Liver (tissue), 9 donors: ENCODE measurements around the gene EPC2. TPM values are rescaled to one million over a fixed set of nuclear protein-coding genes. Genes with fewer than 3 reads are reported as not detected.

Experiments used
- DNase-seq: peaks from one replicate; pipeline ENCODE4 v3.0.0-alpha.2; 2017; ENCODE audit warnings: low spot score
- H3K27ac ChIP-seq, 2 donors: one replicate each; pipeline ENCODE4 v1.7.0; 2013; ENCODE audit warnings: inconsistent platforms in 2 of 2, low read length in 2 of 2, control low read depth in 1 of 2, low read depth in 1 of 2, mild to moderate bottlenecking in 1 of 2
- H3K27me3 ChIP-seq, 4 donors: one replicate each; pipeline versions ENCODE4 v1.6.1 to v1.7.0; 2013; ENCODE audit warnings: low read length in 3 of 4, inconsistent platforms in 1 of 4, mild to moderate bottlenecking in 1 of 4, moderate library complexity in 1 of 4; ENCODE audit not compliant: control insufficient read depth in 4 of 4, insufficient read depth in 4 of 4
- H3K36me3 ChIP-seq, 4 donors: one replicate each; pipeline versions ENCODE4 v1.6.1 to v1.7.0; 2013; ENCODE audit warnings: low read length in 3 of 4, mild to moderate bottlenecking in 3 of 4, low read depth in 1 of 4, moderate library complexity in 1 of 4; ENCODE audit not compliant: control insufficient read depth in 4 of 4, insufficient read depth in 3 of 4
- H3K4me1 ChIP-seq, 4 donors: one replicate each; pipeline versions ENCODE4 v1.6.1 to v1.7.0; 2013; ENCODE audit warnings: low read length in 3 of 4, mild to moderate bottlenecking in 3 of 4, moderate library complexity in 1 of 4; ENCODE audit not compliant: control insufficient read depth in 4 of 4, insufficient read depth in 4 of 4
- H3K4me3 ChIP-seq, 3 donors: one replicate each; pipeline versions ENCODE4 v1.6.1 to v1.7.0; 2013; ENCODE audit warnings: low read length in 3 of 3, control low read depth in 1 of 3, low read depth in 1 of 3, mild to moderate bottlenecking in 1 of 3
- H3K9ac ChIP-seq, 2 donors: one replicate each; pipeline ENCODE4 v1.7.0; 2013; ENCODE audit warnings: low read length in 2 of 2, mild to moderate bottlenecking in 2 of 2, moderate library complexity in 2 of 2, control low read depth in 1 of 2, low read depth in 1 of 2
- H3K9me3 ChIP-seq, 4 donors: one replicate each; pipeline versions ENCODE4 v1.6.1 to v1.7.0; 2013; ENCODE audit warnings: low read length in 3 of 4; ENCODE audit not compliant: control insufficient read depth in 4 of 4
- ATF3 ChIP-seq: IDR thresholded peaks from 2 replicates; pipeline ENCODE4 v1.6.1; 2016; ENCODE audit warnings: antibody characterized with exemption
- CTCF ChIP-seq: fragments of 150-350 bp; IDR thresholded peaks from 2 replicates; pipeline ENCODE4 v1.5.1; 2017; ENCODE audit warnings: improper control_type of control experiment, low read depth, low read length; ENCODE audit not compliant: missing input control
- EGR1 ChIP-seq, 2 donors: IDR thresholded peaks; 2 replicates each; pipeline ENCODE4 v1.6.1; 2016 to 2018; ENCODE audit warnings: antibody characterized with exemption in 2 of 2, low read depth in 2 of 2
- FOXA1 ChIP-seq: IDR thresholded peaks from 2 replicates; pipeline ENCODE4 v1.6.1; 2016; ENCODE audit warnings: antibody characterized with exemption
- FOXA2 ChIP-seq: IDR thresholded peaks from 2 replicates; pipeline ENCODE4 v1.6.1; 2016; ENCODE audit warnings: antibody characterized with exemption
- GABPA ChIP-seq, 2 donors: IDR thresholded peaks in 1 of 2; conservative IDR thresholded peaks in 1 of 2; 2 replicates each; pipeline ENCODE4 v1.6.1; 2016; ENCODE audit warnings: antibody characterized with exemption in 2 of 2, mild to moderate bottlenecking in 1 of 2, moderate library complexity in 1 of 2
- HNF4A ChIP-seq, 2 donors: conservative IDR thresholded peaks; 2 replicates each; pipeline ENCODE4 v1.6.1; 2016; ENCODE audit warnings: antibody characterized with exemption in 2 of 2, mild to moderate bottlenecking in 2 of 2
- HNF4G ChIP-seq: IDR thresholded peaks from 2 replicates; pipeline ENCODE4 v1.6.1; 2016; ENCODE audit warnings: antibody characterized with exemption
- JUND ChIP-seq, 2 donors: IDR thresholded peaks; 2 replicates each; pipeline ENCODE4 v1.6.1; 2016; ENCODE audit warnings: antibody characterized with exemption in 2 of 2
- MAX ChIP-seq: IDR thresholded peaks from 2 replicates; pipeline ENCODE4 v1.6.1; 2016; ENCODE audit warnings: antibody characterized with exemption
- NR2F2 ChIP-seq: IDR thresholded peaks from 2 replicates; pipeline ENCODE4 v1.6.1; 2016; ENCODE audit warnings: antibody characterized with exemption
- REST ChIP-seq: IDR thresholded peaks from 2 replicates; pipeline ENCODE4 v1.6.1; 2016; ENCODE audit warnings: antibody characterized with exemption, mild to moderate bottlenecking
- RXRA ChIP-seq, 2 donors: IDR thresholded peaks; 2 replicates each; pipeline ENCODE4 v1.6.1; 2017 to 2018; ENCODE audit warnings: antibody characterized with exemption in 2 of 2, mild to moderate bottlenecking in 1 of 2
- SP1 ChIP-seq: IDR thresholded peaks from 2 replicates; pipeline ENCODE4 v1.6.1; 2018; ENCODE audit warnings: antibody characterized with exemption, mild to moderate bottlenecking
- TAF1 ChIP-seq: conservative IDR thresholded peaks from 2 replicates; pipeline ENCODE4 v1.6.1; 2016; ENCODE audit warnings: antibody characterized with exemption, mild to moderate bottlenecking
- YY1 ChIP-seq: IDR thresholded peaks from 2 replicates; pipeline ENCODE4 v1.6.1; 2016; ENCODE audit warnings: antibody characterized with exemption, mild to moderate bottlenecking
- ZBTB33 ChIP-seq: IDR thresholded peaks from 2 replicates; pipeline ENCODE4 v1.6.1; 2016; ENCODE audit warnings: antibody characterized with exemption
- WGBS: extraction: QIAGEN DNeasy Blood & Tissue Kit; methylation state at CpG from one replicate; pipeline ENCODE4 v1.1.7; 2013; 5-methylcytosine and 5-hydroxymethylcytosine counted together
- polyA plus RNA-seq, 2 donors: library from polyadenylated mRNA; stranded (reverse) in 1 of 2; unstranded in 1 of 2; fragments of 200-250 nt in 1 of 2; fragments of >200 nt in 1 of 2; fragmentation: Nextera tagmentation in 1 of 2; extraction: Ambion mirVana in 1 of 2; gene quantifications; one replicate each; pipeline versions ENCODE4 v1.2.1 to v1.2.3, GENCODE V29; 2013 to 2015
- total RNA-seq, 2 donors: library from RNA; depleted of rRNA; stranded (reverse); fragments of >200 nt; gene quantifications; one replicate each; pipeline ENCODE4 v1.2.3, GENCODE V29; 2014
- donor health status: healthy.
- donor health status: healthy.
- donor health status: healthy.
- donor health status: healthy.
- donor health status: healthy.

Gene EPC2
- total and polyA plus RNA-seq, 4 donors: 2.8 to 17.7 (median 9.6) TPM

GRCh38 chr2:148716378-148716920 lies 71.9 kb downstream of the EPC2 start:
- TF ChIP-seq FOXA2: no peak
- no peak for TF ChIP-seq MAX
- TF ChIP-seq TAF1: no peak
- TF ChIP-seq CTCF: no peak
- TF ChIP-seq HNF4G: no peak
- TF ChIP-seq SP1: no peak
- TF ChIP-seq HNF4A (conservative IDR thresholded peaks at IDR 0.05): no peak
- TF ChIP-seq REST: no peak
- no peak for TF ChIP-seq NR2F2
- no peak for TF ChIP-seq ATF3
- TF ChIP-seq RXRA (IDR thresholded peaks at IDR 0.05): no peak
- no peak for TF ChIP-seq YY1
- TF ChIP-seq JUND (IDR thresholded peaks at IDR 0.05): no peak
- TF ChIP-seq EGR1 (IDR thresholded peaks at IDR 0.05; ENCODE audit: low read depth in 2 of 2): no peak
- TF ChIP-seq FOXA1: no peak
- TF ChIP-seq ZBTB33: no peak
- TF ChIP-seq GABPA (IDR thresholded peaks at IDR 0.05 in 1 of 2, conservative IDR thresholded peaks at IDR 0.05 in 1 of 2): no peak
- WGBS: 91% methylated on average over 2 of the region's 2 CpGs

More at GRCh38 chr2:148716378-148716920, 71.9 kb downstream of the EPC2 start:
- H3K27me3 ChIP-seq: no peaks in the 10 kb centered on the region
- no peaks in the 10 kb centered on the region for H3K36me3 ChIP-seq
- no peak overlapping the region for H3K27ac ChIP-seq
- DNase-seq: no peak
- no peak overlapping the region for H3K9ac ChIP-seq
- H3K4me3 ChIP-seq: no peak overlapping the region
- peaks cover 0 to 3% (median 1%) of the 10 kb centered on the region in 4 donors for H3K4me1 ChIP-seq
- H3K9me3 ChIP-seq: no peaks in the 10 kb centered on the region
